Mesendoderm (in vitro differentiated cells): ENCODE data around the gene SKI.

Experiments
- DNase-seq: peaks from one replicate; pipeline ENCODE4 v3.0.0; 2013
- H2AK5ac ChIP-seq: 2 replicates; pipeline ENCODE4 v1.6.1; 2013; ENCODE audit warnings: low read length, inconsistent platforms
- H2BK120ac ChIP-seq: 2 replicates; pipeline ENCODE4 v1.6.1; 2013; ENCODE audit warnings: low read depth, mild to moderate bottlenecking, low read length, moderate library complexity, mixed read lengths
- H2BK15ac ChIP-seq: replicated peaks from 2 replicates; pipeline ENCODE4 v1.6.1; 2013; ENCODE audit warnings: low read depth, mild to moderate bottlenecking, moderate library complexity
- H2BK5ac ChIP-seq: 2 replicates; pipeline ENCODE4 v1.6.1; 2013; ENCODE audit warnings: low read length, inconsistent platforms
- H3K18ac ChIP-seq: 2 replicates; pipeline ENCODE4 v1.6.1; 2013; ENCODE audit warnings: mild to moderate bottlenecking, low read length, mixed read lengths
- H3K23ac ChIP-seq: one replicate; pipeline ENCODE4 v1.6.1; 2013; ENCODE audit warnings: low read length
- H3K27ac ChIP-seq: 2 replicates; pipeline ENCODE4 v1.5.1; 2013; ENCODE audit warnings: low read depth, mild to moderate bottlenecking, inconsistent platforms, low read length, moderate library complexity
- H3K27me3 ChIP-seq: 2 replicates; pipeline ENCODE4 v1.6.1; 2013; ENCODE audit warnings: low read length, control low read depth, mild to moderate bottlenecking, inconsistent platforms; ENCODE audit not compliant: insufficient read depth, poor library complexity
- H3K36me3 ChIP-seq: 2 replicates; pipeline ENCODE4 v1.6.1; 2013; ENCODE audit warnings: low read length, inconsistent platforms; ENCODE audit not compliant: control insufficient read depth, insufficient read depth
- H3K4ac ChIP-seq: one replicate; pipeline ENCODE4 v1.6.1; 2013; ENCODE audit warnings: low read depth, mild to moderate bottlenecking, low read length, moderate library complexity
- H3K4me1 ChIP-seq: 2 replicates; pipeline ENCODE4 v1.6.1; 2013; ENCODE audit warnings: low read depth, low read length, inconsistent platforms; ENCODE audit not compliant: control insufficient read depth
- H3K4me2 ChIP-seq: 2 replicates; pipeline ENCODE4 v1.6.1; 2013; ENCODE audit warnings: low read length
- H3K4me3 ChIP-seq: 2 replicates; pipeline ENCODE4 v1.5.1; 2013; ENCODE audit warnings: mild to moderate bottlenecking, low read length
- H3K56ac ChIP-seq: one replicate; pipeline ENCODE4 v1.6.1; 2013; ENCODE audit warnings: low read length
- H3K79me1 ChIP-seq: 2 replicates; pipeline ENCODE4 v1.6.1; 2013; ENCODE audit warnings: low read length, inconsistent platforms
- H3K79me2 ChIP-seq: 2 replicates; pipeline ENCODE4 v1.6.1; 2013; ENCODE audit warnings: mild to moderate bottlenecking, low read length; ENCODE audit not compliant: control insufficient read depth, insufficient read depth
- H3K9ac ChIP-seq: 2 replicates; pipeline ENCODE4 v1.6.1; 2013; ENCODE audit warnings: low read length, inconsistent platforms
- H4K5ac ChIP-seq: one replicate; pipeline ENCODE4 v1.6.1; 2013; ENCODE audit warnings: low read length
- H4K8ac ChIP-seq: one replicate; pipeline ENCODE4 v1.6.1; 2013; ENCODE audit warnings: low read depth, mild to moderate bottlenecking, control low read depth, low read length, moderate library complexity
- WGBS: extraction: QIAGEN DNeasy Blood & Tissue Kit; methylation state at CpG from one replicate; pipeline ENCODE4 v1.1.7; 2013; ENCODE audit warnings: low lambda C conversion rate, missing lambda C conversion rate; ENCODE audit not compliant: insufficient coverage; ENCODE audit errors: extremely low coverage; 5-methylcytosine and 5-hydroxymethylcytosine counted together

Gene SKI

GRCh38 chr1:2349806-2350205 is 121.7 kb downstream of the SKI start:
- no peak overlapping the region for H3K27ac ChIP-seq
- no peak overlapping the region for H3K23ac ChIP-seq
- WGBS: no CpG with 5 or more reads among the region's 9 CpGs
- no peak overlapping the region for H2BK15ac ChIP-seq
- H3K4me3 ChIP-seq: no peak overlapping the region
- H3K4me1 ChIP-seq: no peaks in the 10 kb centered on the region
- H3K56ac ChIP-seq: no peak overlapping the region
- H3K9ac ChIP-seq: no peak overlapping the region
- no peaks in the 10 kb centered on the region for H3K79me1 ChIP-seq
- H3K4me2 ChIP-seq: no peak overlapping the region
- H2BK120ac ChIP-seq: no peak overlapping the region
- H3K27me3 ChIP-seq: no peaks in the 10 kb centered on the region
- no peak overlapping the region for H4K5ac ChIP-seq
- no peak for DNase-seq
- H2AK5ac ChIP-seq: no peak overlapping the region
- no peak overlapping the region for H4K8ac ChIP-seq
- no peak overlapping the region for H3K18ac ChIP-seq
- H3K4ac ChIP-seq: no peak overlapping the region
- no peak overlapping the region for H2BK5ac ChIP-seq
- no peaks in the 10 kb centered on the region for H3K79me2 ChIP-seq
- no peaks in the 10 kb centered on the region for H3K36me3 ChIP-seq

- no peak overlapping the region for H3K23ac ChIP-seq
- H3K56ac ChIP-seq: no peak overlapping the region
- H3K79me1 ChIP-seq: no peaks in the 10 kb centered on the region
- no peak overlapping the region for H3K4ac ChIP-seq
- no peak overlapping the region for H2BK15ac ChIP-seq
- H3K4me1 ChIP-seq: no peaks in the 10 kb centered on the region
- no peak for DNase-seq
- H4K5ac ChIP-seq: no peak overlapping the region
- no peak overlapping the region for H2BK120ac ChIP-seq
- no peaks in the 10 kb centered on the region for H3K27me3 ChIP-seq
- no peak overlapping the region for H2BK5ac ChIP-seq
- no peaks in the 10 kb centered on the region for H3K79me2 ChIP-seq
- no peak overlapping the region for H3K9ac ChIP-seq
- H3K27ac ChIP-seq: no peak overlapping the region
- H4K8ac ChIP-seq: no peak overlapping the region
- no peaks in the 10 kb centered on the region for H3K36me3 ChIP-seq
- H3K4me2 ChIP-seq: no peak overlapping the region
- H2AK5ac ChIP-seq: no peak overlapping the region
- no peak overlapping the region for H3K18ac ChIP-seq
- no CpG with 5 or more reads among the region's 10 CpGs for WGBS
- H3K4me3 ChIP-seq: no peak overlapping the region
Observed at GRCh38 chr1:2350501-2350900, 122.4 kb downstream of the SKI start.

GRCh38 chr1:2350911-2351655 is 123.0 kb downstream of the SKI start:
- no CpG with 5 or more reads among the region's 31 CpGs for WGBS
- no peak overlapping the region for H3K4me3 ChIP-seq
- H2BK15ac ChIP-seq: no peak overlapping the region
- H2BK120ac ChIP-seq: no peak overlapping the region
- no peak overlapping the region for H3K23ac ChIP-seq
- H3K4me1 ChIP-seq: no peaks in the 10 kb centered on the region
- no peak for DNase-seq
- H3K56ac ChIP-seq: no peak overlapping the region
- no peaks in the 10 kb centered on the region for H3K79me1 ChIP-seq
- no peak overlapping the region for H4K8ac ChIP-seq
- H3K79me2 ChIP-seq: no peaks in the 10 kb centered on the region
- no peak overlapping the region for H2BK5ac ChIP-seq
- H3K9ac ChIP-seq: no peak overlapping the region
- no peak overlapping the region for H2AK5ac ChIP-seq
- H4K5ac ChIP-seq: no peak overlapping the region
- no peak overlapping the region for H3K4me2 ChIP-seq
- no peak overlapping the region for H3K18ac ChIP-seq
- H3K36me3 ChIP-seq: no peaks in the 10 kb centered on the region
- no peaks in the 10 kb centered on the region for H3K27me3 ChIP-seq
- H3K4ac ChIP-seq: no peak overlapping the region
- no peak overlapping the region for H3K27ac ChIP-seq

- Histone ChIP-seq H2BK5ac (no peak overlapping the region), H3K36me3 (no peaks in the 10 kb centered on the region), H3K27me3 (no peaks in the 10 kb centered on the region), H3K4me1 (no peaks in the 10 kb centered on the region), H2BK120ac (no peak overlapping the region), H4K8ac (no peak overlapping the region), H3K23ac (no peak overlapping the region), H3K56ac (no peak overlapping the region), H3K4me2 (no peak overlapping the region), H3K18ac (no peak overlapping the region), H4K5ac (no peak overlapping the region), H3K27ac (no peak overlapping the region), H3K79me1 (no peaks in the 10 kb centered on the region), H3K4me3 (no peak overlapping the region), H3K4ac (no peak overlapping the region), H2BK15ac (no peak overlapping the region), H3K9ac (no peak overlapping the region), H3K79me2 (no peaks in the 10 kb centered on the region), H2AK5ac (no peak overlapping the region)
- no CpG with 5 or more reads among the region's 8 CpGs for WGBS
- no peak for DNase-seq
Observed at GRCh38 chr1:2351723-2352122, 123.6 kb downstream of the SKI start.

GRCh38 chr1:2352341-2352896 is 124.3 kb downstream of the SKI start:
- H3K56ac ChIP-seq: no peak overlapping the region
- H4K5ac ChIP-seq: no peak overlapping the region
- no peaks in the 10 kb centered on the region for H3K36me3 ChIP-seq
- H3K27ac ChIP-seq: no peak overlapping the region
- no peak overlapping the region for H2BK15ac ChIP-seq
- no peak overlapping the region for H2BK120ac ChIP-seq
- H3K4me1 ChIP-seq: no peaks in the 10 kb centered on the region
- no peak overlapping the region for H3K23ac ChIP-seq
- H3K4me3 ChIP-seq: no peak overlapping the region
- no peak overlapping the region for H3K4ac ChIP-seq
- no peaks in the 10 kb centered on the region for H3K79me2 ChIP-seq
- no peak overlapping the region for H3K9ac ChIP-seq
- WGBS: no CpG with 5 or more reads among the region's 11 CpGs
- H3K4me2 ChIP-seq: no peak overlapping the region
- no peak overlapping the region for H2BK5ac ChIP-seq
- H3K18ac ChIP-seq: no peak overlapping the region
- no peak overlapping the region for H4K8ac ChIP-seq
- H3K27me3 ChIP-seq: no peaks in the 10 kb centered on the region
- no peak for DNase-seq
- H3K79me1 ChIP-seq: no peaks in the 10 kb centered on the region
- H2AK5ac ChIP-seq: no peak overlapping the region
